H9 (cell line): Measurements from ENCODE around the gene SCO2. TPM values are rescaled to one million over a fixed set of nuclear protein-coding genes. Genes with fewer than 3 reads are reported as not detected.

Source experiments
- DNase-seq: peaks from one replicate; pipeline ENCODE4 v3.0.0-alpha.2; 2017
- H2AFZ ChIP-seq: one replicate; pipeline ENCODE4 v1.6.1; 2013; ENCODE audit warnings: mild to moderate bottlenecking, low read length, control low read depth, moderate library complexity
- H2AK5ac ChIP-seq: 2 replicates; pipeline ENCODE4 v1.6.1; 2013; ENCODE audit warnings: low read length, control low read depth, mixed read lengths; ENCODE audit not compliant: insufficient read length
- H2BK120ac ChIP-seq: one replicate; pipeline ENCODE4 v1.6.1; 2013; ENCODE audit warnings: low read depth, mild to moderate bottlenecking, low read length, control low read depth, inconsistent platforms; ENCODE audit not compliant: poor library complexity, severe bottlenecking
- H2BK12ac ChIP-seq: 2 replicates; pipeline ENCODE4 v1.6.1; 2013; ENCODE audit warnings: low read length, control low read depth, mixed read lengths, low read depth; ENCODE audit not compliant: insufficient read length
- H2BK15ac ChIP-seq: 2 replicates; pipeline ENCODE4 v1.6.1; 2013; ENCODE audit warnings: low read depth, low read length, control low read depth
- H2BK20ac ChIP-seq: one replicate; pipeline ENCODE4 v1.6.1; 2013; ENCODE audit warnings: low read depth, mild to moderate bottlenecking, low read length, control low read depth, inconsistent platforms; ENCODE audit not compliant: poor library complexity, severe bottlenecking
- H2BK5ac ChIP-seq: 2 replicates; pipeline ENCODE4 v1.6.1; 2013; ENCODE audit warnings: low read length, control low read depth, mixed read lengths; ENCODE audit not compliant: insufficient read length
- H3K14ac ChIP-seq: 2 replicates; pipeline ENCODE4 v1.6.1; 2013; ENCODE audit warnings: low read length, control low read depth; ENCODE audit not compliant: insufficient read depth
- H3K18ac ChIP-seq: 2 replicates; pipeline ENCODE4 v1.6.1; 2013; ENCODE audit warnings: low read depth, mild to moderate bottlenecking, mixed read lengths, low read length, control low read depth; ENCODE audit not compliant: insufficient read length
- H3K23ac ChIP-seq: 2 replicates; pipeline ENCODE4 v1.6.1; 2013; ENCODE audit warnings: low read length, control low read depth, mixed read lengths, low read depth; ENCODE audit not compliant: insufficient read length
- H3K23me2 ChIP-seq: 2 replicates; pipeline ENCODE4 v1.6.1; 2013; ENCODE audit warnings: low read depth, mild to moderate bottlenecking, mixed read lengths, low read length, control low read depth; ENCODE audit not compliant: insufficient read length, poor library complexity, severe bottlenecking
- H3K27ac ChIP-seq: 2 replicates; pipeline ENCODE4 v1.5.1; 2013; ENCODE audit warnings: low read length, control low read depth, mixed read lengths, low read depth; ENCODE audit not compliant: insufficient read length
- H3K27me3 ChIP-seq: 2 replicates; pipeline ENCODE4 v1.6.1; 2013; ENCODE audit warnings: low read length, control low read depth, inconsistent platforms; ENCODE audit not compliant: insufficient read depth
- H3K4ac ChIP-seq: 2 replicates; pipeline ENCODE4 v1.6.1; 2013; ENCODE audit warnings: low read depth, mild to moderate bottlenecking, control low read depth, inconsistent platforms, low read length, moderate library complexity
- H3K4me1 ChIP-seq: 2 replicates; pipeline ENCODE4 v1.6.1; 2013; ENCODE audit warnings: low read length, control low read depth, inconsistent platforms; ENCODE audit not compliant: insufficient read depth
- H3K4me2 ChIP-seq: 2 replicates; pipeline ENCODE4 v1.6.1; 2013; ENCODE audit warnings: low read length, control low read depth, mixed read lengths; ENCODE audit not compliant: insufficient read length, insufficient read depth
- H3K56ac ChIP-seq: 2 replicates; pipeline ENCODE4 v1.6.1; 2013; ENCODE audit warnings: low read depth, mild to moderate bottlenecking, mixed read lengths, low read length, control low read depth; ENCODE audit not compliant: insufficient read length
- H3K79me1 ChIP-seq: 2 replicates; pipeline ENCODE4 v1.6.1; 2013; ENCODE audit warnings: low read depth, mild to moderate bottlenecking, moderate library complexity, low read length, control low read depth, inconsistent platforms; ENCODE audit not compliant: insufficient read depth, poor library complexity, severe bottlenecking
- H3K79me2 ChIP-seq: 2 replicates; pipeline ENCODE4 v1.6.1; 2013; ENCODE audit warnings: low read length, control low read depth, inconsistent platforms; ENCODE audit not compliant: insufficient read depth
- H3K9ac ChIP-seq: 2 replicates; pipeline ENCODE4 v1.6.1; 2013; ENCODE audit warnings: low read length, control low read depth, mixed read lengths; ENCODE audit not compliant: insufficient read length; ENCODE audit errors: extremely low read depth
- H3K9me3 ChIP-seq: one replicate; pipeline ENCODE4 v1.6.1; 2013; ENCODE audit warnings: low read depth, low read length, inconsistent platforms; ENCODE audit not compliant: control insufficient read depth
- H3T11ph ChIP-seq: one replicate; pipeline ENCODE4 v1.6.1; 2013; ENCODE audit warnings: mild to moderate bottlenecking, low read length, control low read depth, inconsistent platforms
- H4K20me1 ChIP-seq: one replicate; pipeline ENCODE4 v1.6.1; 2013; ENCODE audit not compliant: control insufficient read depth, insufficient read length, insufficient read depth
- H4K5ac ChIP-seq: 2 replicates; pipeline ENCODE4 v1.6.1; 2013; ENCODE audit warnings: low read depth, mild to moderate bottlenecking, mixed read lengths, low read length, control low read depth; ENCODE audit not compliant: insufficient read length
- H4K8ac ChIP-seq: replicated peaks from 2 replicates; pipeline ENCODE4 v1.6.1; 2013; ENCODE audit warnings: low read length, control low read depth, mixed read lengths, low read depth; ENCODE audit not compliant: insufficient read length
- H4K91ac ChIP-seq: 2 replicates; pipeline ENCODE4 v1.6.1; 2013; ENCODE audit warnings: low read depth, mild to moderate bottlenecking, moderate library complexity, mixed read lengths, low read length, control low read depth; ENCODE audit not compliant: insufficient read length
- H3K27ac Mint-ChIP-seq, 3 experiments: 2 replicates in 2 of 3; 3 replicates in 1 of 3; pipeline ENCODE4 v1.8.0; 2020 to 2021; ENCODE audit warnings: mixed read lengths in 3 of 3, mild to moderate bottlenecking in 1 of 3, moderate library complexity in 1 of 3
- H3K27me3 Mint-ChIP-seq: 2 replicates; pipeline ENCODE4 v1.8.0; 2021; ENCODE audit warnings: low read depth, mild to moderate bottlenecking, moderate library complexity, mixed read lengths
- H3K36me3 Mint-ChIP-seq, 3 experiments: 2 replicates in 2 of 3; 3 replicates in 1 of 3; pipeline ENCODE4 v1.8.0; 2020 to 2021; ENCODE audit warnings: low read depth in 3 of 3, mixed read lengths in 3 of 3; ENCODE audit not compliant: insufficient read depth in 1 of 3
- H3K4me1 Mint-ChIP-seq, 2 experiments: 2 replicates each; pipeline ENCODE4 v1.8.0; 2020; ENCODE audit warnings: mixed read lengths in 2 of 2
- H3K4me3 Mint-ChIP-seq, 2 experiments: 2 replicates in 1 of 2; 3 replicates in 1 of 2; pipeline ENCODE4 v1.8.0; 2020 to 2021; ENCODE audit warnings: mild to moderate bottlenecking in 2 of 2, mixed read lengths in 2 of 2, moderate library complexity in 1 of 2
- H3K9me3 Mint-ChIP-seq, 2 experiments: 2 replicates in 1 of 2; 3 replicates in 1 of 2; pipeline ENCODE4 v1.8.0; 2020; ENCODE audit warnings: mild to moderate bottlenecking in 2 of 2, mixed read lengths in 2 of 2, moderate library complexity in 1 of 2
- WGBS: extraction: QIAGEN DNeasy Blood & Tissue Kit; methylation state at CpG from one replicate; pipeline ENCODE4 v1.1.7; 2013; ENCODE audit warnings: missing lambda C conversion rate, low lambda C conversion rate, mixed read lengths; ENCODE audit not compliant: insufficient read length; ENCODE audit errors: extremely low coverage; 5-methylcytosine and 5-hydroxymethylcytosine counted together
- total RNA-seq: library from RNA; stranded (reverse); gene quantifications from 2 replicates; pipeline ENCODE4 v1.2.1, GENCODE V29; 2021
- TF ChIP-seq, protein P1 (sequence below): fragments of 200-600 bp; sonication (generic); conservative IDR thresholded peaks from 3 replicates; pipeline ENCODE4 v1.8.0; 2021; ENCODE audit warnings: antibody characterized with exemption, mild to moderate bottlenecking

The SCO2 gene
- total RNA-seq, 1 experiment from 2014 or later: 3.3 TPM

DNA sequence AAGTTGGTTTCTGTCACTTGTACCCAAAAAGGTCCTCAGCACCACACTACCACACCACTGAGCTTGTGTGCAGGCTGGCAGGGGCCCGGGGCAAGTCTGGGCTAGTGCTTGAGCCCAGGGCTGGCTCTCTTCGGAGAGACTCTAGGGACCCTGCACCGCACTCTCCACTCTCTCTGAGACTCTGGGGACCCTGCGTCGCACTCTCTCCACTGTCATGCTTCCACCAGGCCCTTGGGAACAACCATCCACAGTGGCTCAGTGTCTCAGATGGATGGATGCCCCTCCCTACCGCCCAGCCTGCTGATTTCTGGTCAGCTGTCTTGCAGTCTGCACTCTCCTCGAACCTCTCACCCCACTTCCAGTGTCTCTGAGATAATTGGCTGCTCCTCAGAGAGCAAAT lies 48.5 kb downstream of the SCO2 start:
- Mint-ChIP-seq H3K4me1 (peaks cover 26 to 30% of the 10 kb centered on the region in 2 experiments), H3K27me3 (peaks cover 36% of the 10 kb centered on the region), H3K4me3 (no peak overlapping the region), H3K36me3 (peaks cover 0 to 7% (median 0%) of the 10 kb centered on the region in 3 experiments; a peak in 4 of 7 replicates), H3K27ac (peak overlapping the region in 2 of 3 experiments; percentile 15 to 53; a peak in 2 of 7 replicates), H3K9me3 (no peaks in the 10 kb centered on the region)
- H2BK120ac ChIP-seq: no peak overlapping the region
- DNase-seq: no peak
- no peak overlapping the region; the same call in 1 of the 2 replicates for H3K14ac ChIP-seq
- H3K4me1 ChIP-seq: no peaks in the 10 kb centered on the region; the same call in 1 of the 2 replicates
- H3K27me3 ChIP-seq: peaks cover 9% of the 10 kb centered on the region; the same call in 1 of the 2 replicates
- no peak overlapping the region for H2AFZ ChIP-seq
- H3K79me2 ChIP-seq: peaks cover 16% of the 10 kb centered on the region; the same call in 1 of the 2 replicates
- H4K8ac ChIP-seq: no peak overlapping the region
- peaks cover 11% of the 10 kb centered on the region for H3K79me1 ChIP-seq
- peak overlapping the region; percentile 29 for H2BK12ac ChIP-seq
- H2AK5ac ChIP-seq: no peak overlapping the region
- H3K9ac ChIP-seq: no peak overlapping the region
- WGBS: no CpG with 5 or more reads among the region's 7 CpGs
- H3K27ac ChIP-seq: no peak overlapping the region
- H3K18ac ChIP-seq: peak overlapping the region; percentile 23
- peaks cover 18% of the 10 kb centered on the region for H3K23me2 ChIP-seq
- H2BK20ac ChIP-seq: no peak overlapping the region
- H2BK5ac ChIP-seq: no peak overlapping the region
- no peak overlapping the region for H3K4ac ChIP-seq
- no peak overlapping the region for H3K23ac ChIP-seq
- TF ChIP-seq, protein P1, sequence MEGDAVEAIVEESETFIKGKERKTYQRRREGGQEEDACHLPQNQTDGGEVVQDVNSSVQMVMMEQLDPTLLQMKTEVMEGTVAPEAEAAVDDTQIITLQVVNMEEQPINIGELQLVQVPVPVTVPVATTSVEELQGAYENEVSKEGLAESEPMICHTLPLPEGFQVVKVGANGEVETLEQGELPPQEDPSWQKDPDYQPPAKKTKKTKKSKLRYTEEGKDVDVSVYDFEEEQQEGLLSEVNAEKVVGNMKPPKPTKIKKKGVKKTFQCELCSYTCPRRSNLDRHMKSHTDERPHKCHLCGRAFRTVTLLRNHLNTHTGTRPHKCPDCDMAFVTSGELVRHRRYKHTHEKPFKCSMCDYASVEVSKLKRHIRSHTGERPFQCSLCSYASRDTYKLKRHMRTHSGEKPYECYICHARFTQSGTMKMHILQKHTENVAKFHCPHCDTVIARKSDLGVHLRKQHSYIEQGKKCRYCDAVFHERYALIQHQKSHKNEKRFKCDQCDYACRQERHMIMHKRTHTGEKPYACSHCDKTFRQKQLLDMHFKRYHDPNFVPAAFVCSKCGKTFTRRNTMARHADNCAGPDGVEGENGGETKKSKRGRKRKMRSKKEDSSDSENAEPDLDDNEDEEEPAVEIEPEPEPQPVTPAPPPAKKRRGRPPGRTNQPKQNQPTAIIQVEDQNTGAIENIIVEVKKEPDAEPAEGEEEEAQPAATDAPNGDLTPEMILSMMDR: no peak
- no peak overlapping the region for H3T11ph ChIP-seq
- H4K20me1 ChIP-seq: peaks cover 4% of the 10 kb centered on the region
- H4K91ac ChIP-seq: no peak overlapping the region
- no peak overlapping the region for H2BK15ac ChIP-seq
- no peak overlapping the region for H3K56ac ChIP-seq
- H3K9me3 ChIP-seq: no peaks in the 10 kb centered on the region
- H3K4me2 ChIP-seq: no peak overlapping the region
- H4K5ac ChIP-seq: no peak overlapping the region
